ENCODE results near the gene DAB1. TPM values are rescaled to one million over a fixed set of nuclear protein-coding genes. Genes with fewer than 3 reads are reported as not detected.

The DAB1 gene
- total RNA-seq, 1 donor = not detected

GRCh38 chr1:57234459-57234858 is 189.4 kb downstream of the DAB1 start:
- no peaks in the 10 kb centered on the region for H3K79me2 ChIP-seq (ENCODE audit: insufficient read depth, low read length)
- H3K27ac ChIP-seq (ENCODE audit: low read depth, low read length) = no peak overlapping the region
- DNase-seq (ENCODE audit: insufficient read length, low spot score, missing footprints) = no peak
- no peaks in the 10 kb centered on the region for H3K9me3 ChIP-seq (ENCODE audit: low read depth, low read length)
- no peaks in the 10 kb centered on the region for H4K20me1 ChIP-seq (ENCODE audit: insufficient read depth, low read length)
- TF ChIP-seq CTCF (IDR thresholded peaks at IDR 0.05; ENCODE audit: extremely low read depth, low read depth, low read length) = no peak
- H3K4me2 ChIP-seq (ENCODE audit: insufficient read depth, low read length) = no peak overlapping the region
- no peaks in the 10 kb centered on the region for H3K36me3 ChIP-seq (ENCODE audit: insufficient read depth, low read length)
- no peaks in the 10 kb centered on the region for H3K4me1 ChIP-seq (ENCODE audit: insufficient read depth, low read length)
- no peak overlapping the region for H2AFZ ChIP-seq (ENCODE audit: low read length)
- no peak overlapping the region for H3K4me3 ChIP-seq (ENCODE audit: insufficient read depth, low read length)
- no peaks in the 10 kb centered on the region for H3K27me3 ChIP-seq (ENCODE audit: insufficient read depth, low read length)

- Histone ChIP-seq H3K9me3 (ENCODE audit: low read depth, low read length) (no peaks in the 10 kb centered on the region), H3K4me3 (ENCODE audit: insufficient read depth, low read length) (no peak overlapping the region), H2AFZ (ENCODE audit: low read length) (no peak overlapping the region), H3K36me3 (ENCODE audit: insufficient read depth, low read length) (no peaks in the 10 kb centered on the region), H3K27me3 (ENCODE audit: insufficient read depth, low read length) (no peaks in the 10 kb centered on the region), H3K4me1 (ENCODE audit: insufficient read depth, low read length) (no peaks in the 10 kb centered on the region), H3K79me2 (ENCODE audit: insufficient read depth, low read length) (no peaks in the 10 kb centered on the region), H3K4me2 (ENCODE audit: insufficient read depth, low read length) (no peak overlapping the region), H4K20me1 (ENCODE audit: insufficient read depth, low read length) (no peaks in the 10 kb centered on the region), H3K27ac (ENCODE audit: low read depth, low read length) (no peak overlapping the region)
- no peak for TF ChIP-seq CTCF (IDR thresholded peaks at IDR 0.05; ENCODE audit: extremely low read depth, low read depth, low read length)
- DNase-seq (ENCODE audit: insufficient read length, low spot score, missing footprints) = no peak
These were observed 191.4 kb downstream of the DAB1 start for GRCh38 chr1:57232500-57232899.

GRCh38 chr1:57229998-57230397 is 193.9 kb downstream of the DAB1 start:
- no peaks in the 10 kb centered on the region for H3K4me1 ChIP-seq (ENCODE audit: insufficient read depth, low read length)
- TF ChIP-seq CTCF (IDR thresholded peaks at IDR 0.05; ENCODE audit: extremely low read depth, low read depth, low read length) = no peak

GRCh38 chr1:57229076-57229475 is 194.8 kb downstream of the DAB1 start:
- H2AFZ ChIP-seq (ENCODE audit: low read length) = no peak overlapping the region
- no peaks in the 10 kb centered on the region for H3K36me3 ChIP-seq (ENCODE audit: insufficient read depth, low read length)
- H3K4me2 ChIP-seq (ENCODE audit: insufficient read depth, low read length) = no peak overlapping the region
- TF ChIP-seq CTCF (IDR thresholded peaks at IDR 0.05; ENCODE audit: extremely low read depth, low read depth, low read length) = no peak
- DNase-seq (ENCODE audit: insufficient read length, low spot score, missing footprints) = no peak
- H4K20me1 ChIP-seq (ENCODE audit: insufficient read depth, low read length) = no peaks in the 10 kb centered on the region
- H3K9me3 ChIP-seq (ENCODE audit: low read depth, low read length) = no peaks in the 10 kb centered on the region
- H3K79me2 ChIP-seq (ENCODE audit: insufficient read depth, low read length) = no peaks in the 10 kb centered on the region
- no peaks in the 10 kb centered on the region for H3K27me3 ChIP-seq (ENCODE audit: insufficient read depth, low read length)
- no peaks in the 10 kb centered on the region for H3K4me1 ChIP-seq (ENCODE audit: insufficient read depth, low read length)
- H3K4me3 ChIP-seq (ENCODE audit: insufficient read depth, low read length) = no peak overlapping the region
- H3K27ac ChIP-seq (ENCODE audit: low read depth, low read length) = no peak overlapping the region

More at GRCh38 chr1:57229998-57230397, 193.9 kb downstream of the DAB1 start:
- DNase-seq (ENCODE audit: insufficient read length, low spot score, missing footprints) = no peak
- no peaks in the 10 kb centered on the region for H3K79me2 ChIP-seq (ENCODE audit: insufficient read depth, low read length)
- H3K36me3 ChIP-seq (ENCODE audit: insufficient read depth, low read length) = no peaks in the 10 kb centered on the region
- no peaks in the 10 kb centered on the region for H3K27me3 ChIP-seq (ENCODE audit: insufficient read depth, low read length)
- no peaks in the 10 kb centered on the region for H4K20me1 ChIP-seq (ENCODE audit: insufficient read depth, low read length)
- H2AFZ ChIP-seq (ENCODE audit: low read length) = no peak overlapping the region
- H3K27ac ChIP-seq (ENCODE audit: low read depth, low read length) = no peak overlapping the region
- no peak overlapping the region for H3K4me3 ChIP-seq (ENCODE audit: insufficient read depth, low read length)
- no peak overlapping the region for H3K4me2 ChIP-seq (ENCODE audit: insufficient read depth, low read length)
- H3K9me3 ChIP-seq (ENCODE audit: low read depth, low read length) = no peaks in the 10 kb centered on the region

Measured in osteoblast (primary cell).